GM18520 (cell line): ENCODE data around the gene NOS1AP.

Source experiments
- ATAC-seq: cut with Tn5 transposase; IDR thresholded peaks from one replicate; pipeline ENCODE4 v1.9.1; 2021; ENCODE audit not compliant: unreplicated experiment

NOS1AP gene

DNA sequence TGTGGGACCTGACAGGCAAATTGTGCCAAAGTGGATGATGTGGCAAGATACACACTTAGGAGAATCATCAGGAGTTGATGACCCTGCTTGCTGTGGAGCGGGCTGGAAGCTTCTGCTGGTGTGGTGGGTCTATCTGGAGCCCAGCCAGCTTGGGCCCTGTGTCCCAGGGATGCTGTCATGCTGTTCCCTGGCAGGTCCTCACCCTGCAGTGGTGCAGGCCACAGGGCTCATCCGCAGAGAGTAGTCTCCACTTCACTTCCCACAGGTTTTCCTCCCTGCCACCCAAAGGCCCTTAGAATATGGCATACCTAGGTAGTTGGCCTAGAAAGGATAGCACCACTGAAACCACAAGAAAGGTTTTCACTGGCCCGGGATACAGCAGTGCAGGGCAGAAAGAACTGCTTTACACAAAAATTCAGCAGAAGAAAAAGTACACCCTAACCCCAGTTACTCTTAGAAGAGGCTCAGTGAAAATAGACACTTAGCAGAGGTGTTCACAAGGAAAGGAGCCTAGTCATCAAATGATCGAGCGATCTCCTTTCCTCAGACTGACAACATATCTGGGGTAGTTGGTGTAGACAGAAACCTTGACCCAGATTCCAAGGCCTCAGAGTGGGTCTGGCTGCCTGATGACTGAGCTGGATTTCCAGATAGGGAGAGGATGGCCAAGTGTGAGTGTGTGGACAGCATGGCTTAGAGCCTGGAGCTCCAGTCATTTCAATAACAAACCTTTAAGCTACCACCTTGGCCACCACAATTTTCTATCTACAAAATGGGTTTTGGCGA, 310.8 kb downstream of the NOS1AP start:
- ATAC-seq, result no peak

DNA sequence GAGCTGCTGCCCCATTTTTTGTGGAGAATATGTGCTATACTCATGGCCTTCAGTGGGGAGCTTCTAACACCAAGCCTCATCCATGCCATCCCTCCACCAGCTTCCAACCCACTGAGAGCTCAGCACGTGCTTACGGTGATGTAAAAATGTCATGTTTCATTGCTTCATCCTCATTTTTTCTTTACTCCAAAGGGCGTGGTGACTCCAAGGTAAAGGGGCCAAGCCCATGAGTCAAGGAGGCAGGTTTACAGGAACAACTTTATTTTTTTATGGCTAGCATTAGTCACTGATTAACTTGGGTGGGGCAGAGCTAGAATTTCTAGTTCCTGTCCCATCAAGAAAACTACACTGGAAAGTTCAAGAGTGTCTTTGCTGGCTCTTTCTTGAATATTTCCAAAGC, 311.9 kb downstream of the NOS1AP start, which contains the start of gene C1orf226:
Gene C1orf226 (plus strand): TSS at position 346 of the 400 bp plus-strand sequence. CDS start 174 bp downstream, outside the sequence.
- no peak for ATAC-seq

DNA sequence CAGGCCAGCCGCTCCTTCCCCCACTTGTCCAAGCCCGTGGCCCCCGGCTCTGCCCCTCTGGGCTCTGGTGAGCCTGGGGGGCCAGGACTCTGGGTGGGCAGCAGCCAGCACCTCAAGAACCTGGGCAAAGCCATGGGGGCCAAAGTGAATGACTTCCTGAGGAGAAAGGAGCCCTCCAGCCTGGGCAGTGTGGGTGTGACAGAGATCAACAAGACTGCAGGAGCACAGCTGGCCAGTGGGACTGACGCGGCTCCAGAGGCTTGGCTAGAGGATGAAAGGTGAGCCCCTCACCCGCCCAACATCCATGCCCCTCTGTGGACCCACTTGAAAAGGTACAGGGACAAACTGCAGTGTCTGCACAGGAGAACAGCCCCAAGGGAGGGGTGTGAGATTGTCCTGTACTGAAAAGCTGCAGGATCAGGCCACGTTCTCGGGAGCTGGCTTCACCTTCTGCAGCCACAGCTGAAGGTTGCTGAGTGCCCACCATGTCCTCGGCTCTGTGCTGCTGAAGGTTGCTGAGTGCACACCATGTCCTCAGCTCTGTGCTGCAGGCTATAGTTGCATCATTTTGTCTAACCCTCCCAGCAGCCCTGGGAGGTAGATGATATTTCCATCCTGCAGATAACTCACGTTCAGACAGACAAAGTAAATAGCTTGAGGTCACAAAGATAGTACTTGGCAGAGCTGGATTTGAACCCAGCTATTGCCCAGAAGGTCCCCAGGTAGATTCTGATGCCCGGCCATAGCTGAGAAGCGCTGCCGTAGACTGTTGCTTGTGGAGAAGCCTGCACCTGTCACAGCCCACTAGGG, 312.7 kb downstream of the NOS1AP start:
- ATAC-seq, result no peak

DNA sequence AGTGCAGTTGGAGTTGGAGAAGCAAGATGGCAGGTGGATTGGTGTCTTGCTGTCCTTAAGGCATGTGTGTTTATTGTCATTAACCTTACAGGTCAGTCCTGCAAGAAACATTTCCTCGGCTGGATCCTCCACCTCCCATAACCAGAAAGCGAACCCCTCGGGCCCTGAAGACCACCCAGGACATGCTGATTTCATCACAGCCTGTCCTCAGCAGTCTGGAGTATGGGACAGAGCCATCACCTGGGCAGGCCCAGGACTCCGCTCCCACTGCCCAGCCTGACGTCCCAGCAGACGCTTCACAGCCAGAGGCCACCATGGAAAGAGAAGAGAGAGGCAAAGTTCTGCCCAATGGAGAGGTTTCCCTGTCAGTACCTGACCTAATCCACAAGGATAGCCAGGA, 313.6 kb downstream of the NOS1AP start:
- ATAC-seq, result no peak

DNA sequence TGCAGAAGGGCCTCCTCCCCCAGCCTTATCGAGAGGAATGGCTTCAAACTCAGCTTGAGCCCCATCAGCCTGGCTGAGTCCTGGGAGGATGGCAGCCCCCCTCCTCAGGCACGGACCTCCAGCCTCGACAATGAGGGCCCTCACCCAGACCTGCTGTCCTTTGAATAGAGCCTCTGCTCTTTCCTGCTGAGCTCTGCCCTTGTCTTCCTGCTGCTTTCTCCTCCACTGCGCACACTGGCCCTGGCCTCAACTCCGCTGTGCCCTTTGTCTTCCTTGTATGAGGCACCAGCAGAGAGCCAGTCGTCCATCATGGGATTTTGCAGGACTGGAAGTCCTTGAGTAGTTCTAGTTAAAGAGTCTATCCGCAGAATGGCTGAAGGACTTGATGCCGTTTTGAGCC, 314.0 kb downstream of the NOS1AP start:
- ATAC-seq, result no peak

DNA sequence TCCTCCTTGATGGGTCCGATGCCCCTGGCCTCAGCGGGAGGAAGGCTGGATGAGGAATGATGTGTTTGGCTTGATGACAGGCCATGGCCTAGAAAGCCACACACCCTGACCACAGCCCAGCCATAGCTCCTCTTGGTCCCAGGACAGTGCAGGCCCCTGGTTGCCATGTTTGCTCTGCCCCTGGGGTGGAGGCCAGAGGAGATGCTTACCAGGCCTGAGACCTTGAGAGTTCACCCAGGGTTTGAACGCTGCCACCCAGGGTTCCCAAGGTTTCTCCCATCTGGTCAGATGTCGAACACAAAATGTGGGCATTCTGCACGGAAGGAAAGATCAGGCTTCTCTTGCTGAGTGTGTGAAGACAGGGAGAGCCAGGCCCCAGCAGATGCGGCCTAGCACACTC, 314.6 kb downstream of the NOS1AP start:
- ATAC-seq, result no peak

DNA sequence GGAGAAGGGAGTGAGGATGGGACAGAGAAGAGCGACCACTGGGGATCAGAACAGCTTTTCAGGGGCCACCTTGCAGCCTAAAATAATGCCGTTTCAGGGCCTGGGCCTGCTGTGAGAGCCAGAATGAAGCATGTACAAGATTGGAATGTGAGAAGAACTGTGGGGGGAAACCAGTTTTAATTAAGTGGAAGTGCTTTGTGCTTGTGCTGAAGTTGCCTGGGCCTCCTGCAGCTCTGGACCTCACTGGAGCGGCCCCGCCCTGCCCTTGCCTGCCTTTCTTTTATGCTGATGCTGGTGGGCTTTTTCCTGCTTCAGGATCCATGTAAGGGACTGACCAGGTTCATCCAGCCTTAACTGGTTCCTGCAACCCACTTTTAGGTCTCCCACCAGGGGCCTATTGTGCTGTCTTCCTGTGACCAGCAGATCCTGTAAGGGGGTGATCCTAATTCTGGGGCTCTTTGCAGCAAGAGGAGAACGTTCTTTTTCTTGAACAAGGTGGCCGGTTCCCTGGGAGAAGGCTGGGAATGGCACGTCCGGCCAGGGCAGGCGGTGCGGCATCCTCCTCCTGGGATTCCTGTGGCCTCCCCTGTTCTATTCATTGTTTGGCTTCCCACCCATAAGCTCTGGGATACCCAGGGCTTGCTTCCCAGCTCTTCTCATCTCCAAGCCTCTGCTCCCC, 315.2 kb downstream of the NOS1AP start:
- ATAC-seq, result no peak

DNA sequence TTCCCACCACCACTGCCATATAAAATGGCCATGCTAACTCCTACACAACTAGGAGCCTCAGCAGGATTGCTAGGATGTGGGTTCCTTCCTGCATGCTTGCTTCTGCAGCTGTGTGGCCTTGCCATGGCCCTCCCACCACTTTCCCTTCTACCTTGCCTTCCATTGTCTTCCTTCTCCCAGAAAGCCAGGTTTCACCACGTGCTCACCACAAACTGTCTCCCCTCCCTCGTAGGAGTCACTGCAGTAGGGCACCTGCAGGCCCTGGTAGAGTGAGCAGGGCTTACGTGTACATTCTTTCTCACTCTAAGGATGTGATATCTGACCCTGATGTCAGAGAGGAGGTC, 315.8 kb downstream of the NOS1AP start:
- ATAC-seq, result no peak

DNA sequence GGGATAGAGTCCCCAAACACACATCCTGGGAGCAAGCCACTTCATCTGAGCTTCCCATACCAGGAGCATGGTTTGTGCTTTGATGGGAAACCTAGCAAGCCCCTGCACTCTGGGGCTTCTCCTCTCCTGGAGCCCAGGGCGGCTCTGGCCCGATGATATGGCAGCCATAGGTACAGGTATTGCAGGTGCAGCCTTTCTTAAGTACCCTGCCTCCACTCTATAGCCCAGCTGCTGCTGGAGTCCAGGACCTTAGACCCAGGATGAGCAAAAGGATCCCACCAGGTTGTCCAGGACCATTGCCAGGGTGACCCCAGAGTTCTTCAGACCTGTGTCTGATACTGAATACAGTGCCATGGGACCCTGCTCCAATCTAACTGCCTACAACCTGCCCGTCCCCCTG, 316.2 kb downstream of the NOS1AP start:
- ATAC-seq, result no peak

DNA sequence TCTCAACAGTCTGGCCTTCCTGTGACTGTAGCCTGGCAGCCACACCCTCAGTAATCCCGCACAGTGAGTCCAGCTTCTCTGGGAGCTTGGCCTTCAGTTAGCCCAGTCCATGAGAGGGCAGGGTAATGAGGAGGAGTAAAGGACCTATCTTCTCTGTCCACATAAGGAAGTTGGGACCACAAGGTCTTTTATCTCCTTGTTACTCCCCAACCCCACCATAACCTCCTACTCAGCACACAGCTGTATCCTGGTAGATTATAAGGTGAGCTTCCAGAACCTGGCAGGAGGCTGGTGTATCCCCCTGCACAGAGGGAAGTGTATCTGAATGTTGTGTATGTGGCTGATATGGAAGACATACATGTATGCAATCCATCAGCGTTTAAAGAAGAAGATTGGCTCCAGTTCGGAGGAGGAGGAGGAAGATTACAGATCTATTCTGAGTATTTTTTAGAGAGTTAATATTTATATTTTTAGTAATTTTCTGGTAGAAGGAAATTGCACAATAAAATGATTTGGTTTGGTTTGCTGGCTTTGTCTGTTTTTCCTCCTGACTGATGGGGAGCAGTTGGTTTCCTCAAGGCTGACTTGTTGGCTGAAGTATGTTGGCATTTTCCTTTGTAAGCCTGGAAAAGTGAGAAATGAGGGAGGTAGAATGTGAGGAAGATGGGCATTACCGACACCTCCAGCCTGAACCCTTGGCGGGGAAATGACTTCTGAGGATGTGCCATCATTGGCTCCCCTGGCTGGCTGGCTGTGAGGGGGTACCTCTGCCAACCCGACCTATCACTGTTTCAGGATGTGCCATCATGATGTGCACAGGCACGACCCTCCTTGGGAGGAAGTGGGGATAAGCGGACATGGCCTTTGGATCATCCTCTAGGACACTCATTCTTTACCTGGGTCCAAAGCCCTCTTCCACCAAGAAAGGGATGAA, 317.1 kb downstream of the NOS1AP start:
- no peak for ATAC-seq

DNA sequence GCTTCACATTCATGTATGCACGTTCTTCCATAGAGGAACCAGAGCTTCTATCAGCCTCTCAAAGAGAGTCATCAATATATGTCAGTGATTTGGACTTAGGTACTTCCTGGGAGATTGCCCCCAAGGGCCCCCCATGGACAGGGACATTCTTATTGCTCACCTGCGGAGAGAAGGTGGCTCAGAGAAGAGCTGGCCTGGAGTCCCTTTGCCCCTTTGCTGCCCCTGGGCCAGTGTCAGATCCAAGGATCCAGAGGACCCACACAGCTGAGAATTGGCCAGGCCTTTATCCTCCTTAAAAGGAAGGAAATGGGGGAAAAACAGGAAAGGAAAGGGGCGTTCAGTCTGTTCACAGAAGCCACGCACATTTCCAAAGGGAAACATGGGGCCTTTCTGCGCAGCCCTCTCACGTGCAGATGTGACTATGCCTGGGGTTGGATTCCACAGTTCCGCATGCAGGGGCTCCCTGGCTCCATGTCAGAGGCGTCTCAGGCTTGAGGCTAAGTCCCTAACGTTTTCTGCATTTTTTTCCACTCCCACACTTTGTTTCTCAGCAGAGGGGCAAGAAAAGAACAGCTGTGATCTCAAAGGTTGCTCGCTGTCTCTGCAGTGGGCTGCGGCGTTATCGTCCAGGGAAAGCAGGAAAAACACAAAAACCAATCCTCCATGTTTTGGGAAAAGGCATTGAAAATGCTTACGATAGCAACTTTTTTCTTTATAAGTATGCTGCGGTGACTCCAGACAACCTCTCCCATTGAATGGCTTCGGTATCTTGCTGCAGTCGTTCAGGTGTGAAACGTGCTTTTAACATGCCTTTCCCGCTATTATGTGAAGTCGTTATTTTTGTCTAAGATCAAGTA, 318.0 kb downstream of the NOS1AP start:
- ATAC-seq, result no peak

DNA sequence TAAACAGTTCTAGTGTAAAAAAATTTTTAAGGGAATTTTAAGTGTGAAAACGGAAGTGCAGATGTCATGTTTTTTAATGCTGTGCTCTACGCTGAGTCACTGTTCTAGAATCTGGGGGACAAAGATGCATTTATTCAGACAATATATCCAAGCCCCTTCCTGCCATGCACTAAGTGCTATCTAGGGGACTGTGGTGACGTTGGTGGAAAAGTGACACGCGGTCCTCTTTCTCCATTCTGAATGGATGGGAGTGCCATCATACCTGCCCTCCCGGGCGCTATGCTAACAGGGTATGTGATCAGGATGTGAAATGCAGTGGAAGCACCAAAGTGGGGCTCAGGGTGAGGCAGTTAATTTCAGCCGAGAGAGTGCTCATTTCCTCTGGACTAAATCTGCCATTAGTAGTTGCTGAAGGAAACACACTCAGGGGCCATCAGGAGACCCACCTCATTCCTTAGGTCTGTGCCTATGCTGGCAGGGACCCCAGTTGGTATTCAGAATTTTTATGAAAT, 318.6 kb downstream of the NOS1AP start:
- no peak for ATAC-seq

DNA sequence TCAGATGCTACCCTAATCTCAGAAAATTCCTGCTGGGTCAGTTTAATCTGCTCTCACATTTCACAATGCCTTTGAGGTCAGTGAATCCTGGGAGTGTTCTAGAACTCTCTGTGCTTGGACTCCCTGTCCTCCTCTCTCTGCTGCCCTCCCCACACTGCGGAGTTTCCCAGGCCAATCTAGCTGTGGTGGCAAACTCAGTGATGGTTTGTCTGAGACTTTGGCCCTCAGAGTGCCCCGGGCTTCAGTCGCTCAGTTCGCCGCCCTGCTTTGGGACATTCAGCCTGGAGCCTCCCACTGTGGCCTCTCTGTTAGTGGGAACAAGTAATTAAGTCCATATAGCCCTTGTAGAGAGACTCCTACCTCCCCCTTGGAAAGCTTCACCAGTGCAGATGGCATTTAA, 319.1 kb downstream of the NOS1AP start:
- ATAC-seq, result no peak

DNA sequence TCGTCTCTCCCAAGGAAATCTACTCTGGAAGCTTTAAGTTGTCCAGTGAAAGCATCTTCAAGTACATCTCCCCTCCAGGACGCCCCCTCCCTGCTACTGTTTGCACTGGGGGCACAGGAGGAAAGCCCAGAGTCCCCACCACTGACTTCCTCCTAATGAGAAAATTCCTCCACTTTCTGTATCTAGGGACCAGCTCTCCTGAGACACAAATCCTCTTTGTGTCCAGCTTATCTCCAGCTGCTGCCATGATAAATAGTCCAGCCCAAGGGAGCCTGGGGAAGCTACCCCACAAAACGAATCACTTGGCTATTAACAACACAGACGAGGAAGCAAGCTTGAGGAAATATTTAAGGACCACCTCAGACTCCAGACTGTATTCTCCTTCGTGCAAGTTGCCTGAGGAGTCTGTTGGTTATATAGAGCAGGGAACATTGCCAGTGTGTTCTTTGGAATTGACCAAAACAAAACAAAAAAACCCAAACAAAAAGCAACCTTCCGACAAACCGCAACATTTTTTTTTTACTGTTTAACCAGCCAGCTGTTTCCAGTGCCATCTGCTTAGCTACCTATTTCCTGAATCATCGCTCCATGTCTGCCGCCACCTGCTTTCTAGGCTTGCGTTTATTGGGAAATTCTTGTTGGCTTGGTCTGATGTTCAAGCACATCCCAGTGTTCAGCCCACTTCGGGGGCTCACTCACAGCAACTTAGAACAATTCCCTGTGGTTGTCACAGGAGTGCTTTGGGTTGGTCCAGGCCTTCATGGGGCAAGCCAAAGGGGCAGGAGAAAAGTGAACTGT, 319.7 kb downstream of the NOS1AP start:
- no peak for ATAC-seq

DNA sequence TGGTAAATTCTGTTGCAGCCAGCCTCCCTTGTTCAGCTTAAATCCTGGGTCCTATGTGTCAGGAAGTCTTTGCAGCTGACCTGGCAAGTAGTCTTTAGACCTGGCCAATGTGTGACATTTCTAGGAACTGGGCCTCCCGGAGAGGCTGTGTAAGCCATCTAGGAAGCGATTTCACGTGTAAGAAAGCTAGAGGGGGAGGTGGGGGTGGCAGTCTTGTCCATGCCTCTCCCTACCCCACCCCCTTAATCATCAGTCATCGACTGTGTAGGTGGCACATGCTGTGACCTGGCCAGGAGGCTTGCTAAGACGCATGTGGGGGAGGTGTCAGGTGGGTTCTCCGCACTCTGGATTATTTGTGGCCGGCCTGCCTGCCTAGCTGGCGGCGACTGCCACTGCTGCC, 320.5 kb downstream of the NOS1AP start:
- no peak for ATAC-seq

DNA sequence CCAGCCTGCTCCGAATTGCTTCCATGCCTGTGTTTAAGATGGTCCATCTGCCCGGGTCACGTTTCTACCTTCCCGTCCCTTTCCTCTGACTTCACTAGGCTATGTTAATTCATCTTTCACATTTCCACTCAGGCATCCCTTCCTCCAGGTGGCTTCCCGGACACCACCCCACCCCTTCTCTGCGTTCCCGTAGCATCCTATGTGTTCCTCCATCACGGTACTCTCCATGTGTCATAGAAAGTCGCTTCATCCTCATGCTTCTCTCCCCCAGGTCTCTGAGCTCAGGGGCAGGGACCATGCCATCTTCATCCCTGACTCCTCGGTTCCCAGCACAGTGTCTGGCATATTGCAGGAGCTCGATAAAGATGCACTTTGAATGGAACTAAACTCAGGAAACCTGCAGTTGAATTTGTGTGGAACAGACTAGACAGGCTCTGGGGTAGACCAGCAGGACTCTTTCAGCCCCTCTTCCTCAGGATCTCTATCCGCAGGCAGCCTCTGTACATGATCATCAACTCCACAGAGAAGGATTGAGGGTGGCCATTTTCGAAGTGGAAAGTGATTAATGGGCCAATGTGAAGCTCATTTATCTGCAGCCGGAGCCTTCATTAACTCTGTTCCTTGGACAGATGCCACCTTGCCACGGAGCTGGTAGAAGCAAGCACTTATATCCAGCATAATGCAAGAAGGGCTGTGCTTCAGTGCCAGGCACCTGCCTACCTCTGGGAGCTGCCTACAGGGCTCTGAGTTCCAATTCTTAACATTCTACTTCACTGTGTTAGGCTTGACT, 321.1 kb downstream of the NOS1AP start:
- no peak for ATAC-seq

DNA sequence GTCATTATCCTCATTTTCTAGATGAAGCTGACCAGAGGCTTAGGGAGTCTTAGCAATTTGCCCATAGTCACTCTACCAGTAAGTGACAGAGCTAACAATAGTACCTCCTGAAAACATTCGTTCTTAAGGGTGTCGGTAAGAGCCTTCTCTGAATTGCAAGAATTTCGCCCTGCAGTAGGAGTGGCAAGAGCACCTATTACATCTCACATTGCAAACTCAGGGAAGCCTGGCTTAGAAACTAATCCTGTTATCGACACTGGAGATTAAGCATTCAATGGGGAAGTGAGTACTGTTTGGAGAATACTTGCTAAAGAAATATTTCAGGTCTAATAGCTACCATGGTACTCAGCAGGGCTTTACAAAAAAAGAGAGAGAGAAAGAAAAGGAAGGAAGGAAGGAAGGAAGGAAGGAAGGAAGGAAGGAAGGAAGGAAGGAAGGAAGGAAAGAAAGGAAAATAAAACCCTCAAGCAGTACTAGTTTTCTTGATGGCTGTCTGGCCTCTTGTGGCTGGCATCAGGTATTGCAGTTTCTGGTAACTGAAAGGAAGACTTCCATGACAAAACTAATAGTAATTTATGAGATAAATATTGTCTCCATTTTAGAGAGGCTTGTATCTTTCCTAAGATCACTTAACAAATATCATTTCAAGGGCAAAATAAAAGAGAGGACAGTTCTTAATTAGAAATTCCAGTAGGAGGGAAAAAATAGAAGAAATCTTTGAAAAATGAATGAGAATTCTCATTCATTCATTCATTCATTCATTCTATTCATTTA, 322.5 kb downstream of the NOS1AP start:
- ATAC-seq, result no peak
